IPS DF 6.9 (cell line): Measurements from ENCODE around the gene RFC2.
"Not testable (repeated sequence)": the region's sequence is repeated elsewhere in the genome, so short reads cannot be mapped to it uniquely, and the experiment has no call there.

Source experiments
- DNase-seq: peaks from one replicate; pipeline ENCODE4 v3.0.0-alpha.2; 2013; ENCODE audit warnings: low read depth, low spot score
- H3K27ac ChIP-seq: one replicate; pipeline ENCODE4 v1.5.1; 2013; ENCODE audit warnings: low read length, control low read depth
- H3K27me3 ChIP-seq: 2 replicates; pipeline ENCODE4 v1.6.1; 2013; ENCODE audit warnings: mild to moderate bottlenecking, low read length; ENCODE audit not compliant: control insufficient read depth, insufficient read depth
- H3K36me3 ChIP-seq: 2 replicates; pipeline ENCODE4 v1.6.1; 2013; ENCODE audit warnings: low read length; ENCODE audit not compliant: control insufficient read depth, insufficient read depth
- H3K4me1 ChIP-seq: 2 replicates; pipeline ENCODE4 v1.6.1; 2013; ENCODE audit warnings: low read length; ENCODE audit not compliant: control insufficient read depth, insufficient read depth
- H3K4me3 ChIP-seq: 2 replicates; pipeline ENCODE4 v1.5.1; 2013; ENCODE audit warnings: mild to moderate bottlenecking, low read length
- H3K9me3 ChIP-seq: 2 replicates; pipeline ENCODE4 v1.6.1; 2013; ENCODE audit warnings: low read length, inconsistent platforms; ENCODE audit not compliant: control insufficient read depth, insufficient read depth
- WGBS: extraction: QIAGEN DNeasy Blood & Tissue Kit; methylation state at CpG from one replicate; pipeline ENCODE4 v1.1.7; 2013; ENCODE audit warnings: mixed read lengths, missing lambda C conversion rate; ENCODE audit not compliant: insufficient read length, insufficient coverage; 5-methylcytosine and 5-hydroxymethylcytosine counted together

Gene RFC2

GRCh38 chr7:74202841-74203556 lies 51.2 kb downstream of the RFC2 start:
- Histone ChIP-seq H3K4me1 (no peaks in the 10 kb centered on the region), H3K36me3 (no peaks in the 10 kb centered on the region), H3K27me3 (no peaks in the 10 kb centered on the region), H3K4me3 (no peak overlapping the region), H3K27ac (no peak overlapping the region), H3K9me3 (no peaks in the 10 kb centered on the region)
- WGBS: no CpG with 5 or more reads among the region's 12 CpGs
- DNase-seq: no peak

DNA sequence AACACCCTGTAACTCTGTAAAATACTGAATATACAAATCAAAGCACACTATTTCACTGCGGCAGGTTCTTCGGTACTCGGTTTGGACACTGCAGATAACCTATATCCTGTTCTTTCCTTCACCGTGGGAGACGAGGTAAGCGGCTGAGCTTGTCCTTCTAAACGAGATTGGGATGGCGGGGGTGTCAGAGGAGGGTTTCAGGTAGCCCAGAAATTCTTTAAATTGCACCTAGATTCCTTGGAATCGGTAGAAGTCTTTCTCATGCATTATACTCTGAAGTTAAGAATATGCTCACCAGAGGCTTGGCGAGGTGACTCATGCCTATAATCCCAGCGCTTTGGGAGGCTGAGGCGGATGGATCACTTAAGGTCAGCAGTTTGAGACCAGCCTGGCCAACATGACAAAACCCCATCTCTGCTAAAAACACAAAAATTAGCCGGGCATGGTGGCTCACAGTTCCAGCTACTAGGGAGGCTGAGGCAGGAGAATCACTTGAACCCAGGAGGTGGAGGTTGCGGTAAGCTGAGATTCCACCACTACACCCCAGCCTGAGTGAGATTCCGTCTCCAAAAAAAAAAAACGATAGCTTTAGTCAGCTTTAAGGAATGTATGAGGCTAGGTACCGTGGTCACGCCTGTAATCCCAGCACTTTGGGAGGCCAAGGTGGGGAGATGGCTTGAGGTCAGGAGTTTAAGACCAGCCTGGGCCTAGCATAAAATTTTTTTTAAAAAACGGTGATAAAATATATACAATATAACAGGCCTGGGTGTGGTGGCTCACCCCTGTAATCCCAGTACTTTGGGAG lies 54.4 kb downstream of the RFC2 start:
- Histone ChIP-seq H3K27ac (no peak overlapping the region), H3K27me3 (no peaks in the 10 kb centered on the region), H3K4me1 (no peaks in the 10 kb centered on the region), H3K4me3 (no peak overlapping the region), H3K36me3 (peaks cover 10% of the 10 kb centered on the region), H3K9me3 (no peaks in the 10 kb centered on the region)
- no peak for DNase-seq
- whole genome bisulfite sequencing: no CpG with 5 or more reads among the region's 19 CpGs

- no peak overlapping the region for H3K27ac ChIP-seq
- H3K36me3 ChIP-seq: peaks cover 24% of the 10 kb centered on the region
- H3K4me3 ChIP-seq: no peak overlapping the region
- WGBS: no CpG with 5 or more reads among the region's 9 CpGs
- H3K4me1 ChIP-seq: no peaks in the 10 kb centered on the region
- no peaks in the 10 kb centered on the region for H3K27me3 ChIP-seq
- no peak for DNase-seq
- H3K9me3 ChIP-seq: no peaks in the 10 kb centered on the region
These were observed 56.6 kb downstream of the RFC2 start for GRCh38 chr7:74197449-74198124.

- not testable (repeated sequence) for H3K4me1 ChIP-seq, H3K4me3 ChIP-seq, H3K27ac ChIP-seq, H3K27me3 ChIP-seq, DNase-seq, H3K9me3 ChIP-seq
- WGBS: no CpG with 5 or more reads among the region's 19 CpGs
- peaks cover 27% of the 10 kb centered on the region for H3K36me3 ChIP-seq
These were observed 58.1 kb downstream of the RFC2 start for GRCh38 chr7:74195968-74196654.

- not testable (repeated sequence) for H3K27me3 ChIP-seq, H3K27ac ChIP-seq, H3K4me3 ChIP-seq, H3K9me3 ChIP-seq, H3K4me1 ChIP-seq, DNase-seq
- peaks cover 31% of the 10 kb centered on the region for H3K36me3 ChIP-seq
- no CpG with 5 or more reads among the region's 23 CpGs for WGBS
These were observed 58.9 kb downstream of the RFC2 start for GRCh38 chr7:74195139-74195860.

- H3K4me3 ChIP-seq: no peak overlapping the region
- no peaks in the 10 kb centered on the region for H3K27me3 ChIP-seq
- no peaks in the 10 kb centered on the region for H3K4me1 ChIP-seq
- H3K27ac ChIP-seq: no peak overlapping the region
- H3K36me3 ChIP-seq: peaks cover 32% of the 10 kb centered on the region
- H3K9me3 ChIP-seq: no peaks in the 10 kb centered on the region
- WGBS: no CpG with 5 or more reads among the region's 14 CpGs
- DNase-seq: no peak
These were observed 59.5 kb downstream of the RFC2 start for GRCh38 chr7:74194686-74195085.

GRCh38 chr7:74193913-74194312 lies 60.3 kb downstream of the RFC2 start:
- DNase-seq: no peak
- no CpG with 5 or more reads among the region's 7 CpGs for WGBS
- no peaks in the 10 kb centered on the region for H3K9me3 ChIP-seq
- H3K27ac ChIP-seq: no peak overlapping the region
- H3K4me3 ChIP-seq: no peak overlapping the region
- no peaks in the 10 kb centered on the region for H3K4me1 ChIP-seq
- peaks cover 33% of the 10 kb centered on the region for H3K36me3 ChIP-seq
- no peaks in the 10 kb centered on the region for H3K27me3 ChIP-seq

DNA sequence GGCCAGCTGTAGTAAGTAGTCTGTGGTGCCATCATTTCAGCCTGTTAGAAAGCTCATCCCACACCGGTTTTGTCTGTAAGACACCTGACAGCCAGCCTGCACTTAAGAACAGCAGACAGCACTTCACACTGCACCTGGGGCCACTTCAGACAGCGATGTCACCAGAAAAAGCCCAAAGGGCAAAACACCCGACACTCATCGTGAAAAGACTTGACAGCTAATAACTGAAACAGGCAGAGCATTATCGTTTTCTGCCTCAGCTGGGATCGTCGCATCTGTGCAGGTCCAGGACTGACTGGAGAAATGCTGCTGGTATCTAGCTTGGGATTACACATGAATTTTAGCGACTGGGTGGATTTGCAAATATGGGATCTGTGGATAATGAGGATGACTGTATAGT lies 61.1 kb downstream of the RFC2 start:
- Histone ChIP-seq H3K4me3 (no peak overlapping the region), H3K27me3 (no peaks in the 10 kb centered on the region), H3K36me3 (peaks cover 42% of the 10 kb centered on the region), H3K27ac (no peak overlapping the region), H3K9me3 (no peaks in the 10 kb centered on the region), H3K4me1 (no peaks in the 10 kb centered on the region)
- WGBS: no CpG with 5 or more reads among the region's 8 CpGs
- no peak for DNase-seq

DNA sequence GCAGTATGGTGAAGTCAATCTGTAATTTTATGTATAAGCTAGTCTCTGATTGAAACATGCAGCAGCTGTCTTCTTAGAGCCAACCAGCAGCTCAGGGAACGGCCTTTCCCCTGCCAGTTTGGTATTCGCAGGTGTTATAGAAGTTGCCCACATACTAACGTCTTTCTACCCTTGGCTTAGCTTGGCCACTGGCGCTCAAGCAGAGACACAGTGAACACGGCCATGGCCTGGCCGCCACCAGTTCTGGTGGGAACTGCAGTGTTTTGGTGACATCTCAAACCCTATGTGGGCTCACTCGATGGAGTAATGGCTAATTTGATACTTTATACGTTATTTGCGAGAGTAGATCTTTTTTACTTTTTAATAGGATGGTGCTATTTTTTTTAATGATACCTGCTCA lies 63.0 kb downstream of the RFC2 start:
- Histone ChIP-seq H3K36me3 (peaks cover 40% of the 10 kb centered on the region), H3K4me1 (no peaks in the 10 kb centered on the region), H3K27me3 (no peaks in the 10 kb centered on the region), H3K4me3 (no peak overlapping the region), H3K27ac (no peak overlapping the region), H3K9me3 (no peaks in the 10 kb centered on the region)
- no peak for DNase-seq
- no CpG with 5 or more reads among the region's 9 CpGs for WGBS

DNA sequence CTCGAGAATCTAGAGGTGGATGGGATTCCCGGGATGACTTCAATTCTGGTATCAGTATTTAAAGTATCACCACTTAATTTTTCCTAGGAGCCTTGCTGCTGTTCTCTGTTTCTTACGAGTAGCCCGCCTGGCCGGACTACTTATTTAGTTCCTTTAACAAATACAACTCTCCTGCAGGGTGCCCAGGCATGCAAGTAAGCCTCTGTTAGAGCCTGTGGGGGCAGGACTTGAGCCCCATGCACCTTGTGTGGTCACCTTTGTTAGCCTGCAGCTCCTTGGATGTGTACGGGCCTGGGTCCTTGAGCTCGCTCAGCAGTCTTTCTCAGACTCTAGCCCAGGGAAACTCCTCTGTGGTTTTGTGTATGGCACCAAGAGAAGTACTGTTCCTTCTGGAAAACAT lies 63.9 kb downstream of the RFC2 start:
- H3K27me3 ChIP-seq: no peaks in the 10 kb centered on the region
- H3K36me3 ChIP-seq: peaks cover 38% of the 10 kb centered on the region
- H3K4me1 ChIP-seq: no peaks in the 10 kb centered on the region
- H3K9me3 ChIP-seq: no peaks in the 10 kb centered on the region
- no peak overlapping the region for H3K27ac ChIP-seq
- H3K4me3 ChIP-seq: no peak overlapping the region
- WGBS: no CpG with 5 or more reads among the region's 7 CpGs
- no peak for DNase-seq
